Thoracic aorta (tissue), 2 donors: ENCODE measurements around the gene ADAMTS4. TPM values are rescaled to one million over a fixed set of nuclear protein-coding genes. Genes with fewer than 3 reads are reported as not detected.

Experiments
- ATAC-seq: fragments of 150-250 bp; one replicate; pipeline ENCODE4 v1.8.0; 2017; ENCODE audit warnings: low read depth; ENCODE audit not compliant: insufficient number of reproducible peaks, low FRiP score
- DNase-seq: peaks from one replicate; pipeline ENCODE4 v3.0.0-alpha.2; 2020; ENCODE audit warnings: low spot score
- H3K27ac ChIP-seq, 2 donors: fragments of 200-600 bp; sonication (generic); 1 replicate in 1 of 2; 2 replicates in 1 of 2; pipeline ENCODE4 v1.5.1; 2016; ENCODE audit warnings: mild to moderate bottlenecking in 2 of 2, moderate library complexity in 2 of 2
- H3K27me3 ChIP-seq: fragments of 200-600 bp; sonication (generic); replicated peaks from 2 replicates; pipeline ENCODE4 v1.6.0; 2016; ENCODE audit warnings: mild to moderate bottlenecking; ENCODE audit not compliant: insufficient read depth
- H3K36me3 ChIP-seq: fragments of 200-600 bp; sonication (generic); one replicate; pipeline ENCODE4 v1.5.1; 2016
- H3K4me1 ChIP-seq, 2 donors: fragments of 200-600 bp; sonication (generic); 1 replicate in 1 of 2; 2 replicates in 1 of 2; pipeline versions ENCODE4 v1.5.1 to v1.6.0; 2016; ENCODE audit warnings: low read depth in 2 of 2, mild to moderate bottlenecking in 1 of 2; ENCODE audit not compliant: control insufficient read depth in 1 of 2
- H3K4me3 ChIP-seq: fragments of 200-600 bp; sonication (generic); 2 replicates; pipeline ENCODE4 v1.5.1; 2016; ENCODE audit warnings: mild to moderate bottlenecking
- H3K9me3 ChIP-seq: fragments of 200-600 bp; sonication (generic); 2 replicates; pipeline ENCODE4 v1.5.1; 2016
- CTCF ChIP-seq: fragments of 200-600 bp; sonication (generic); IDR thresholded peaks from one replicate; pipeline ENCODE4 v1.5.1; 2019; ENCODE audit warnings: antibody characterized with exemption
- total RNA-seq, 2 donors: library from RNA; depleted of rRNA; stranded (reverse); fragments of >200 nt; gene quantifications; one replicate each; pipeline versions ENCODE4 v1.1.0 to v1.2.3, GENCODE V29; 2016

ADAMTS4 gene
- total RNA-seq, 2 donors from 2014 or later, result 15.0 to 171 TPM

DNA sequence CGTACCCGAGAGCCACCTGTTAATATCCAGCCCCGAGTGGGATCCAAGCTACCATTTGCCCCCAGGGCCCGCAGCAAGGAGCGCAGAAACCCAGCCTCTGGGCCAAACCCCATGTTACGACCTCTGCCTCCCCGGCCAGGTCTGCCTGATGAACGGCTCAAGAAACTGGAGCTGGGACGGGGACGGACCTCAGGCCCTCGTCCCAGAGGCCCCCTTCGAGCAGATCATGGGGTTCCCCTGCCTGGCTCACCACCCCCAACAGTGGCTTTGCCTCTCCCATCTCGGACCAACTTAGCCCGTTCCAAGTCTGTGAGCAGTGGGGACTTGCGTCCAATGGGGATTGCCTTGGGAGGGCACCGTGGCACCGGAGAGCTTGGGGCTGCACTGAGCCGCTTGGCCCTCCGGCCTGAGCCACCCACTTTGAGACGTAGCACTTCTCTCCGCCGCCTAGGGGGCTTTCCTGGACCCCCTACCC is 38.1 kb downstream of the ADAMTS4 start:
- H3K4me1 ChIP-seq, result peaks cover 23 to 36% of the 10 kb centered on the region in 2 donors
- no peak overlapping the region for H3K4me3 ChIP-seq
- no peak for ATAC-seq
- no peak for TF ChIP-seq CTCF
- no peaks in the 10 kb centered on the region for H3K27me3 ChIP-seq
- H3K9me3 ChIP-seq, result no peaks in the 10 kb centered on the region
- no peak for DNase-seq
- H3K27ac ChIP-seq, result no peak overlapping the region
- H3K36me3 ChIP-seq, result peaks cover 7% of the 10 kb centered on the region

DNA sequence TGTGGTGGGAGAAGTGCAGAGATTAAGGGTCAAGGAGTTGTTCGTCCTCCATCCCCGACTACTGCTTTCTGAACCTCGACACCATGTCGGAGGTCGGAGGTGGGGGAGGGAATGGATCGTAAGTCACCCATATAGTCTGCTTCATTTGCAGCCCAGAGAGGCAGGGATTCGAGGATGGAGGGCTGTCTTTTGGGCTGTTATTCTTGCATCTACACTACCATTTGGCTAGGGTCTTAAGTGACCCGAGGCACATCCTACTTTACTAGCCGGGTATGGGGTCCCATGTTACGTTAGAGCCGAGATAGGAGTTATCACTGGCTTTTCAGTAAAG is 39.0 kb downstream of the ADAMTS4 start:
- ATAC-seq (no peak), DNase-seq (no peak)
- no peak for TF ChIP-seq CTCF
- Histone ChIP-seq H3K36me3 (peaks cover 7% of the 10 kb centered on the region), H3K4me1 (peaks cover 17 to 34% of the 10 kb centered on the region in 2 donors), H3K27ac (peak overlapping the region; percentile 70 to 79), H3K27me3 (no peaks in the 10 kb centered on the region), H3K9me3 (no peaks in the 10 kb centered on the region), H3K4me3 (peak overlapping the region; percentile 79)

- peak; percentile 67 for ATAC-seq
- Histone ChIP-seq H3K27ac (peak within 1 kb of the TSS; percentile 70 to 79), H3K36me3 (peaks cover 7% of the 10 kb centered on the region), H3K4me3 (peak within 1 kb of the TSS; percentile 79), H3K27me3 (no peaks in the 10 kb centered on the region), H3K4me1 (peaks cover 21 to 39% of the 10 kb centered on the region in 2 donors), H3K9me3 (no peaks in the 10 kb centered on the region)
- peak; percentile 67 for DNase-seq
- no peak for TF ChIP-seq CTCF
Observed at GRCh38 chr1:161159087-161159912, 39.6 kb downstream of the ADAMTS4 start, which contains the start of gene USP21. Gene USP21 (plus strand): TSS chr1:161159500. CDS start chr1:161160641, 1,141 bp downstream.

- no peak for TF ChIP-seq CTCF
- no peaks in the 10 kb centered on the region for H3K9me3 ChIP-seq
Observed at GRCh38 chr1:161158316-161159010, 40.4 kb downstream of the ADAMTS4 start.

GRCh38 chr1:161157867-161158266 is 41.0 kb downstream of the ADAMTS4 start:
- ATAC-seq (no peak), DNase-seq (no peak)
- TF ChIP-seq CTCF, result no peak
- no peaks in the 10 kb centered on the region for H3K9me3 ChIP-seq
- no peak overlapping the region for H3K27ac ChIP-seq
- peaks cover 7% of the 10 kb centered on the region for H3K36me3 ChIP-seq
- peaks cover 21 to 39% of the 10 kb centered on the region in 2 donors for H3K4me1 ChIP-seq
- no peaks in the 10 kb centered on the region for H3K27me3 ChIP-seq
- H3K4me3 ChIP-seq, result no peak overlapping the region

More at GRCh38 chr1:161158316-161159010, 40.4 kb downstream of the ADAMTS4 start:
- Histone ChIP-seq H3K27ac (peak overlapping the region; percentile 70 to 79), H3K4me1 (peaks cover 21 to 39% of the 10 kb centered on the region in 2 donors), H3K27me3 (no peaks in the 10 kb centered on the region), H3K36me3 (peaks cover 7% of the 10 kb centered on the region), H3K4me3 (peak overlapping the region; percentile 79)
- no peak for ATAC-seq
- no peak for DNase-seq
